Measurements from ENCODE around the gene NT5C2.
A peak's percentile ranks its signal among the peaks of the same experiment; 100 is the strongest.
"Not testable (repeated sequence)": the region's sequence is repeated elsewhere in the genome, so short reads cannot be mapped to it uniquely, and the experiment has no call there.

The NT5C2 gene

GRCh38 chr10:103140469-103140868 is 52.6 kb downstream of the NT5C2 start:
- no peaks in the 10 kb centered on the region for H3K79me1 ChIP-seq (ENCODE audit: low read depth, low read length)
- H3K4me3 ChIP-seq (ENCODE audit: low read length in 2 of 2): no peak overlapping the region
- no peaks in the 10 kb centered on the region for H3K4me1 ChIP-seq (ENCODE audit: control insufficient read depth in 2 of 2, insufficient read depth in 1 of 2, low read depth in 1 of 2, low read length in 2 of 2)
- H2AFZ ChIP-seq (ENCODE audit: low read length): no peak overlapping the region
- H2BK5ac ChIP-seq (ENCODE audit: low read length): no peak overlapping the region
- no peak overlapping the region for H3K9ac ChIP-seq (ENCODE audit: low read depth, low read length, poor library complexity)
- no peak overlapping the region for H2BK12ac ChIP-seq (ENCODE audit: low read length)
- no peak overlapping the region for H4K8ac ChIP-seq (ENCODE audit: low read depth, low read length)
- H2AK5ac ChIP-seq (ENCODE audit: low read depth, low read length): no peak overlapping the region
- WGBS, 2 donors (ENCODE audit: extremely low coverage in 2 of 2, insufficient read length in 2 of 2, insufficient replicate concordance in 1 of 2): no CpG with 5 or more reads among the region's 1 CpG
- no peaks in the 10 kb centered on the region for H3K27me3 ChIP-seq (ENCODE audit: control insufficient read depth in 3 of 3, insufficient read depth in 3 of 3, low read depth in 1 of 3, low read length in 3 of 3)
- peaks cover 0 to 3% of the 10 kb centered on the region in 2 donors for H3K9me3 ChIP-seq (replicated peaks in 1 of 2; ENCODE audit: control insufficient read depth in 2 of 2, insufficient read depth in 1 of 2, low read depth in 1 of 2, low read length in 2 of 2)
- H4K91ac ChIP-seq (ENCODE audit: low read depth, low read length, poor library complexity): no peak overlapping the region
- H3K23ac ChIP-seq (ENCODE audit: low read depth, low read length, poor library complexity): no peak overlapping the region
- H3K14ac ChIP-seq (ENCODE audit: low read length): no peak overlapping the region
- H3K4ac ChIP-seq (ENCODE audit: low read length): no peak overlapping the region
- no peak overlapping the region for H2BK15ac ChIP-seq (ENCODE audit: low read length)
- H3K18ac ChIP-seq (ENCODE audit: low read length): no peak overlapping the region
- no peak overlapping the region for H2BK120ac ChIP-seq (ENCODE audit: low read depth, low read length)
- H3K36me3 ChIP-seq (replicated peaks in 1 of 2; ENCODE audit: control insufficient read depth in 2 of 2, insufficient read depth in 2 of 2, low read length in 2 of 2): peaks cover 2 to 60% of the 10 kb centered on the region in 2 donors
- H3K27ac ChIP-seq (replicated peaks; ENCODE audit: low read length): no peak overlapping the region
- no peak for DNase-seq (ENCODE audit: low spot score)
- H3K4me2 ChIP-seq (ENCODE audit: insufficient read depth, low read length, poor library complexity, severe bottlenecking): no peak overlapping the region

GRCh38 chr10:103139803-103140202 is 53.3 kb downstream of the NT5C2 start:
- peak overlapping the region; percentile 53 for H3K4ac ChIP-seq (ENCODE audit: low read length)
- no peaks in the 10 kb centered on the region for H3K27me3 ChIP-seq (ENCODE audit: control insufficient read depth in 3 of 3, insufficient read depth in 3 of 3, low read depth in 1 of 3, low read length in 3 of 3)
- H3K4me2 ChIP-seq (ENCODE audit: insufficient read depth, low read length, poor library complexity, severe bottlenecking): no peak overlapping the region
- no peak for DNase-seq (ENCODE audit: low spot score)
- no peak overlapping the region for H3K27ac ChIP-seq (replicated peaks; ENCODE audit: low read length)
- H3K79me1 ChIP-seq (ENCODE audit: low read depth, low read length): no peaks in the 10 kb centered on the region
- H3K4me1 ChIP-seq (ENCODE audit: control insufficient read depth in 2 of 2, insufficient read depth in 1 of 2, low read depth in 1 of 2, low read length in 2 of 2): no peaks in the 10 kb centered on the region
- no peak overlapping the region for H3K9ac ChIP-seq (ENCODE audit: low read depth, low read length, poor library complexity)
- H2BK15ac ChIP-seq (ENCODE audit: low read length): no peak overlapping the region
- H3K14ac ChIP-seq (ENCODE audit: low read length): no peak overlapping the region
- H2BK120ac ChIP-seq (ENCODE audit: low read depth, low read length): no peak overlapping the region
- H3K4me3 ChIP-seq (ENCODE audit: low read length in 2 of 2): no peak overlapping the region
- H2AK5ac ChIP-seq (ENCODE audit: low read depth, low read length): no peak overlapping the region
- H4K91ac ChIP-seq (ENCODE audit: low read depth, low read length, poor library complexity): no peak overlapping the region
- no peak overlapping the region for H2AFZ ChIP-seq (ENCODE audit: low read length)
- H2BK12ac ChIP-seq (ENCODE audit: low read length): no peak overlapping the region
- H3K18ac ChIP-seq (ENCODE audit: low read length): no peak overlapping the region
- no peak overlapping the region for H2BK5ac ChIP-seq (ENCODE audit: low read length)
- peaks cover 0 to 8% of the 10 kb centered on the region in 2 donors for H3K9me3 ChIP-seq (replicated peaks in 1 of 2; ENCODE audit: control insufficient read depth in 2 of 2, insufficient read depth in 1 of 2, low read depth in 1 of 2, low read length in 2 of 2)
- no CpG with 5 or more reads among the region's 3 CpGs for WGBS, 2 donors (ENCODE audit: extremely low coverage in 2 of 2, insufficient read length in 2 of 2, insufficient replicate concordance in 1 of 2)
- H4K8ac ChIP-seq (ENCODE audit: low read depth, low read length): no peak overlapping the region
- no peak overlapping the region for H3K23ac ChIP-seq (ENCODE audit: low read depth, low read length, poor library complexity)
- H3K36me3 ChIP-seq (replicated peaks in 1 of 2; ENCODE audit: control insufficient read depth in 2 of 2, insufficient read depth in 2 of 2, low read length in 2 of 2): peaks cover 4 to 65% of the 10 kb centered on the region in 2 donors

DNA sequence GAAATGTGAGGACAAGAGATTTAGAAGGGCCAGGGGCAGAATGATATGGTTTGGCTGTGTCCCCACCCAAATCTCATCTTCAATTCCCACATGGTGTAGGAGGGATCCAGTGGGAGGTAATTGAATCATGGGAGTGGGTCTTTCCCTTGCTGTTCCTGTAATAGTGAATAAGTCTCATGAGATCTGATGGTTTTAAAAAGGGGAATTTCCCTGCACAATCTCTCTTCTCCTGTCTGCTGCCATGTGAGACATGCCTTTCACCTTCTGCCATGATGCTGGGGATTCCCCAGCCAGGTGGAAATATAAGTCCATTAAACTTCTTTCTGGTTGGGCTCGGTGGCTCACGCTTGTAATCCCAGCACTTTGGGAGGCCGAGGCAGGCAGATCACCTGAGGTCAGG is 57.9 kb downstream of the NT5C2 start:
- H3K4me2 ChIP-seq (ENCODE audit: insufficient read depth, low read length, poor library complexity, severe bottlenecking); H3K27me3 ChIP-seq (ENCODE audit: control insufficient read depth in 3 of 3, insufficient read depth in 3 of 3, low read depth in 1 of 3, low read length in 3 of 3); H3K79me1 ChIP-seq (ENCODE audit: low read depth, low read length); H4K91ac ChIP-seq (ENCODE audit: low read depth, low read length, poor library complexity); H2AFZ ChIP-seq (ENCODE audit: low read length); H3K4ac ChIP-seq (ENCODE audit: low read length); DNase-seq (ENCODE audit: low spot score); H3K27ac ChIP-seq (replicated peaks; ENCODE audit: low read length); H3K9ac ChIP-seq (ENCODE audit: low read depth, low read length, poor library complexity); H2BK5ac ChIP-seq (ENCODE audit: low read length); H2BK15ac ChIP-seq (ENCODE audit: low read length); H3K4me3 ChIP-seq (ENCODE audit: low read length in 2 of 2); H2AK5ac ChIP-seq (ENCODE audit: low read depth, low read length); H3K4me1 ChIP-seq (ENCODE audit: control insufficient read depth in 2 of 2, insufficient read depth in 1 of 2, low read depth in 1 of 2, low read length in 2 of 2); H2BK120ac ChIP-seq (ENCODE audit: low read depth, low read length); H3K18ac ChIP-seq (ENCODE audit: low read length); H3K14ac ChIP-seq (ENCODE audit: low read length); H2BK12ac ChIP-seq (ENCODE audit: low read length); H4K8ac ChIP-seq (ENCODE audit: low read depth, low read length); H3K23ac ChIP-seq (ENCODE audit: low read depth, low read length, poor library complexity): not testable (repeated sequence)
- peaks cover 5 to 19% of the 10 kb centered on the region in 2 donors for H3K9me3 ChIP-seq (replicated peaks in 1 of 2; ENCODE audit: control insufficient read depth in 2 of 2, insufficient read depth in 1 of 2, low read depth in 1 of 2, low read length in 2 of 2)
- H3K36me3 ChIP-seq (replicated peaks in 1 of 2; ENCODE audit: control insufficient read depth in 2 of 2, insufficient read depth in 2 of 2, low read length in 2 of 2): peaks cover 9 to 72% of the 10 kb centered on the region in 2 donors
- no CpG with 5 or more reads among the region's 3 CpGs for WGBS, 2 donors (ENCODE audit: extremely low coverage in 2 of 2, insufficient read length in 2 of 2, insufficient replicate concordance in 1 of 2)

- Histone ChIP-seq H3K23ac (ENCODE audit: low read depth, low read length, poor library complexity) (no peak overlapping the region), H2AFZ (ENCODE audit: low read length) (no peak overlapping the region), H4K91ac (ENCODE audit: low read depth, low read length, poor library complexity) (no peak overlapping the region), H3K4me1 (ENCODE audit: control insufficient read depth in 2 of 2, insufficient read depth in 1 of 2, low read depth in 1 of 2, low read length in 2 of 2) (no peaks in the 10 kb centered on the region), H4K8ac (ENCODE audit: low read depth, low read length) (no peak overlapping the region), H2BK15ac (ENCODE audit: low read length) (no peak overlapping the region), H3K14ac (ENCODE audit: low read length) (no peak overlapping the region), H3K9me3 (replicated peaks in 1 of 2; ENCODE audit: control insufficient read depth in 2 of 2, insufficient read depth in 1 of 2, low read depth in 1 of 2, low read length in 2 of 2) (peaks cover 5 to 18% of the 10 kb centered on the region in 2 donors), H3K4ac (ENCODE audit: low read length) (no peak overlapping the region), H3K36me3 (replicated peaks in 1 of 2; ENCODE audit: control insufficient read depth in 2 of 2, insufficient read depth in 2 of 2, low read length in 2 of 2) (peaks cover 11 to 44% of the 10 kb centered on the region in 2 donors), H3K27me3 (ENCODE audit: control insufficient read depth in 3 of 3, insufficient read depth in 3 of 3, low read depth in 1 of 3, low read length in 3 of 3) (no peaks in the 10 kb centered on the region), H2BK5ac (ENCODE audit: low read length) (no peak overlapping the region), H2AK5ac (ENCODE audit: low read depth, low read length) (no peak overlapping the region), H2BK120ac (ENCODE audit: low read depth, low read length) (no peak overlapping the region), H3K18ac (ENCODE audit: low read length) (no peak overlapping the region), H2BK12ac (ENCODE audit: low read length) (no peak overlapping the region), H3K27ac (replicated peaks; ENCODE audit: low read length) (no peak overlapping the region), H3K4me2 (ENCODE audit: insufficient read depth, low read length, poor library complexity, severe bottlenecking) (no peak overlapping the region), H3K79me1 (ENCODE audit: low read depth, low read length) (no peaks in the 10 kb centered on the region), H3K4me3 (ENCODE audit: low read length in 2 of 2) (no peak overlapping the region), H3K9ac (ENCODE audit: low read depth, low read length, poor library complexity) (no peak overlapping the region)
- DNase-seq (ENCODE audit: low spot score): no peak
- WGBS, 2 donors (ENCODE audit: extremely low coverage in 2 of 2, insufficient read length in 2 of 2, insufficient replicate concordance in 1 of 2): no CpG with 5 or more reads among the region's 1 CpG
Measured at GRCh38 chr10:103130910-103131309, 62.2 kb downstream of the NT5C2 start.

Measured in neuronal stem cell (in vitro differentiated cells).